Panc1 (cell line): ENCODE measurements around the gene C2CD2.

Experiments
- CTCF ChIP-seq: fragments of 450-650 bp; IDR thresholded peaks from 2 replicates; pipeline ENCODE4 v1.5.1; 2017; ENCODE audit warnings: mild to moderate bottlenecking
- POLR2AphosphoS5 ChIP-seq: IDR thresholded peaks from 2 replicates; pipeline ENCODE4 v1.6.1; 2012; ENCODE audit warnings: mild to moderate bottlenecking, low read depth, low read length, moderate library complexity
- TCF7L2 ChIP-seq: IDR thresholded peaks from 2 replicates; pipeline ENCODE4 v1.6.1; 2011; ENCODE audit warnings: mild to moderate bottlenecking, low read depth, low read length, inconsistent platforms

- TF ChIP-seq CTCF (no peak), TCF7L2 (no peak), POLR2AphosphoS5 (no peak)
Measured at GRCh38 chr21:42001781-42002180, 48.0 kb upstream of the C2CD2 start.
